HepG2 (cell line): Measurements from ENCODE around the gene DAPK1. TPM values are rescaled to one million over a fixed set of nuclear protein-coding genes. Genes with fewer than 3 reads are reported as not detected.

Source experiments
- ATAC-seq: fragments of 200-7000 bp; cut with Tn5 transposase; 3 replicates; pipeline ENCODE4 v1.9.1; 2020; ENCODE audit warnings: mild to moderate bottlenecking, moderate library complexity
- BruUV-seq: library from RNA; stranded (reverse); fragments of 400-500 nt; replicated peaks from 2 replicates; lab custom pipeline; 2021; lab: Mats Ljungman, UMichigan
- CTCF ChIA-PET: fragments of 300-600 bp; formaldehyde crosslinking; extraction: SDS; loops from one replicate; lab custom pipeline; 2021; ENCODE audit warnings: low total read pairs, inconsistent platforms, low intra/inter-chr PET ratio; lab: Yijun Ruan, JAX
- POLR2A ChIA-PET: fragments of 350-600 bp; sonication (Branson Sonifier 250); formaldehyde crosslinking; loops from one replicate; lab custom pipeline; 2020; ENCODE audit warnings: antibody characterized with exemption, inconsistent platforms; lab: Yijun Ruan, JAX
- DNase-seq: peaks from one replicate; pipeline ENCODE4 v3.0.0-alpha.2; 2015; ENCODE audit warnings: low spot score
- FAIRE-seq: peaks from 3 replicates; lab custom pipeline; 2011; peaks lifted over from hg19 to GRCh38; lab: Jason Lieb, UNC
- H2AFZ ChIP-seq: one replicate; pipeline ENCODE4 v1.6.1; 2011; ENCODE audit warnings: low read length, inconsistent platforms
- H3K27ac ChIP-seq: fragments of 300-600 bp; 3 replicates; pipeline ENCODE4 v1.8.0; 2011; ENCODE audit warnings: mixed run types, mild to moderate bottlenecking, mixed read lengths, low read length, inconsistent platforms; ENCODE audit not compliant: insufficient read depth; ENCODE audit errors: extremely low read length
- H3K27me3 ChIP-seq, 2 experiments: fragments of 200-600 bp in 1 of 2; 2 replicates in 1 of 2; 3 replicates in 1 of 2; pipeline versions ENCODE4 v1.6.0 to v1.8.0; 2011; ENCODE audit warnings: low read length in 2 of 2, mild to moderate bottlenecking in 2 of 2, moderate library complexity in 2 of 2, inconsistent platforms in 1 of 2; ENCODE audit not compliant: insufficient read depth in 2 of 2, control insufficient read depth in 1 of 2
- H3K36me3 ChIP-seq, 2 experiments: fragments of 200-600 bp in 1 of 2; replicated peaks in 1 of 2; 2 replicates in 1 of 2; 3 replicates in 1 of 2; pipeline versions ENCODE4 v1.5.1 to v1.8.0; 2011; ENCODE audit warnings: low read length in 2 of 2, inconsistent platforms in 1 of 2; ENCODE audit not compliant: insufficient read depth in 2 of 2, control insufficient read depth in 1 of 2
- H3K4me1 ChIP-seq: 2 replicates; pipeline ENCODE4 v1.5.1; 2012; ENCODE audit warnings: low read length, inconsistent platforms; ENCODE audit not compliant: insufficient read depth
- H3K4me2 ChIP-seq: 2 replicates; pipeline ENCODE4 v1.6.0; 2011; ENCODE audit warnings: low read depth, low read length, inconsistent platforms
- H3K4me3 ChIP-seq, 3 experiments: fragments of 200-600 bp in 1 of 3; sonication (generic), shearing (Covaris generic) in 1 of 3; replicated peaks in 1 of 3; 2 replicates each; pipeline ENCODE4 v1.5.1; 2011 to 2016; ENCODE audit warnings: low read length in 3 of 3, inconsistent platforms in 2 of 3, low read depth in 2 of 3, mild to moderate bottlenecking in 2 of 3, control low read depth in 1 of 3, mixed read lengths in 1 of 3; ENCODE audit not compliant: insufficient read depth in 1 of 3
- H3K79me2 ChIP-seq: one replicate; pipeline ENCODE4 v1.6.1; 2011; ENCODE audit warnings: low read length, inconsistent platforms; ENCODE audit not compliant: insufficient read depth
- H3K9ac ChIP-seq: 2 replicates; pipeline ENCODE4 v1.6.0; 2011; ENCODE audit warnings: mild to moderate bottlenecking, low read depth, low read length, inconsistent platforms; ENCODE audit not compliant: insufficient read depth
- H3K9me3 ChIP-seq: 2 replicates; pipeline ENCODE4 v1.5.1; 2012; ENCODE audit warnings: mild to moderate bottlenecking, low read length
- H4K20me1 ChIP-seq: 2 replicates; pipeline ENCODE4 v1.6.0; 2011; ENCODE audit warnings: inconsistent platforms, mild to moderate bottlenecking, low read length, moderate library complexity; ENCODE audit not compliant: insufficient read depth
- ATF2 ChIP-seq: sonication (generic); formaldehyde crosslinking; IDR thresholded peaks from 2 replicates; pipeline ENCODE4 v1.4.0; 2020; ENCODE audit warnings: missing genetic modification reagents
- DZIP1 ChIP-seq: sonication (generic); formaldehyde crosslinking; IDR thresholded peaks from 2 replicates; pipeline ENCODE4 v1.5.0; 2020; ENCODE audit warnings: mild to moderate bottlenecking, missing genetic modification reagents
- HOXA3 ChIP-seq: sonication (generic); formaldehyde crosslinking; IDR thresholded peaks from 2 replicates; pipeline ENCODE4 v1.5.0; 2020; ENCODE audit warnings: missing genetic modification reagents
- NKX3-1 ChIP-seq: sonication (generic); formaldehyde crosslinking; IDR thresholded peaks from 2 replicates; pipeline ENCODE4 v1.5.0; 2020; ENCODE audit warnings: missing genetic modification reagents
- U2AF1 ChIP-seq: fragments of 200-400 bp; formaldehyde crosslinking; optimal IDR thresholded peaks from 2 replicates; pipeline ENCODE3; 2017; ENCODE audit warnings: mild to moderate bottlenecking, low read depth, low read length
- ZNF138 ChIP-seq: sonication (generic); formaldehyde crosslinking; IDR thresholded peaks from 2 replicates; pipeline ENCODE4 v1.5.0; 2020; ENCODE audit warnings: mild to moderate bottlenecking, low read depth, missing genetic modification reagents
- ZNF207 ChIP-seq: fragments of 450-650 bp; IDR thresholded peaks from 2 replicates; pipeline ENCODE4 v1.6.1; 2016; ENCODE audit warnings: antibody characterized with exemption, borderline replicate concordance
- ZNF414 ChIP-seq: sonication (generic); formaldehyde crosslinking; IDR thresholded peaks from 2 replicates; pipeline ENCODE4 v1.5.0; 2020; ENCODE audit warnings: missing genetic modification reagents
- ZNF430 ChIP-seq: sonication (generic); formaldehyde crosslinking; IDR thresholded peaks from 2 replicates; pipeline ENCODE4 v1.9.0; 2021; ENCODE audit warnings: mild to moderate bottlenecking, missing genetic modification reagents
- ZNF576 ChIP-seq: sonication (generic); formaldehyde crosslinking; IDR thresholded peaks from 2 replicates; pipeline ENCODE4 v1.4.0; 2020; ENCODE audit warnings: mild to moderate bottlenecking, missing genetic modification reagents
- WGBS: methylation state at CpG from one replicate; pipeline ENCODE4 v1.1.6; 2017; ENCODE audit warnings: low lambda C conversion rate; 5-methylcytosine and 5-hydroxymethylcytosine counted together
- in situ Hi-C: cut with HindIII; loops from 2 replicates; pipeline ENCODE4 v1.10.0; 2017; ENCODE audit warnings: low pct_unique_long_range_greater_than_20kb; ENCODE audit not compliant: extremely low pct_ligation_motif_present
- intact Hi-C: fragments of 100-400 bp; cut with micrococcal nuclease; formaldehyde crosslinking; loops from one replicate; pipeline ENCODE4 v1.10.0; 2022; ENCODE audit not compliant: unreplicated experiment
- polyA plus RNA-seq, 8 experiments: library from polyadenylated mRNA; depleted of rRNA in 3 of 8; stranded (reverse) in 7 of 8; unstranded in 1 of 8; fragments of >200 nt; fragmentation: Illumina TruSeq in 4 of 8; extraction: Trizol in 4 of 8; gene quantifications; 2 replicates each; pipeline versions ENCODE4 v1.2.1 to v1.2.3, GENCODE V29; 2011 to 2016; ENCODE audit warnings: low read depth in 4 of 8, missing spikeins in 1 of 8, mixed read lengths in 1 of 8; ENCODE audit not compliant: insufficient read depth in 1 of 8
- total RNA-seq, 5 experiments: library from RNA; depleted of rRNA; stranded (reverse); fragments of >200 nt; fragmentation: Illumina TruSeq; extraction: Trizol; gene quantifications; 2 replicates each; pipeline ENCODE4 v1.2.3, GENCODE V29; 2016; ENCODE audit warnings: low read depth in 1 of 5

Gene DAPK1
- total and polyA plus RNA-seq, 2 of the 13 experiments (the other 11 are each of a cell fraction or from before 2014, with no cell fraction given): 35.7 to 35.9 TPM

GRCh38 chr9:87741326-87741725 lies 243.7 kb downstream of the DAPK1 start:
- Histone ChIP-seq H3K4me1 (no peaks in the 10 kb centered on the region), H3K9me3 (peaks cover 9% of the 10 kb centered on the region), H3K27ac (no peak overlapping the region), H3K4me3 (no peak overlapping the region), H3K27me3 (no peaks in the 10 kb centered on the region), H3K36me3 (no peaks in the 10 kb centered on the region), H3K4me2 (no peak overlapping the region), H3K9ac (no peak overlapping the region), H2AFZ (no peak overlapping the region), H4K20me1 (no peaks in the 10 kb centered on the region), H3K79me2 (no peaks in the 10 kb centered on the region)
- 31% methylated on average over 4 of the region's 4 CpGs for WGBS
- DNase-seq (no peak), ATAC-seq (no peak), FAIRE-seq (no peak)
- ChIA-PET CTCF (no interaction called here), POLR2A (no interaction called here)
- intact Hi-C loops: no loop called here
- in situ Hi-C loops: no loop called here
- no TSS peak for BruUV-seq
- TF ChIP-seq NKX3-1 (CRISPR knock-in tag) (no peak), ZNF138 (CRISPR knock-in tag) (no peak), ZNF430 (CRISPR knock-in tag) (no peak), ZNF576 (no peak), ZNF207 (no peak), DZIP1 (CRISPR knock-in tag) (no peak), ZNF414 (CRISPR knock-in tag) (no peak), HOXA3 (CRISPR knock-in tag) (no peak), U2AF1 (no peak), ATF2 (CRISPR knock-in tag) (no peak)
